ENCODE measurements around the gene LIMD2.
A peak's percentile ranks its signal among the peaks of the same experiment; 100 is the strongest.
"Not testable (repeated sequence)": the region's sequence is repeated elsewhere in the genome, so short reads cannot be mapped to it uniquely, and the experiment has no call there.

Gene LIMD2

DNA sequence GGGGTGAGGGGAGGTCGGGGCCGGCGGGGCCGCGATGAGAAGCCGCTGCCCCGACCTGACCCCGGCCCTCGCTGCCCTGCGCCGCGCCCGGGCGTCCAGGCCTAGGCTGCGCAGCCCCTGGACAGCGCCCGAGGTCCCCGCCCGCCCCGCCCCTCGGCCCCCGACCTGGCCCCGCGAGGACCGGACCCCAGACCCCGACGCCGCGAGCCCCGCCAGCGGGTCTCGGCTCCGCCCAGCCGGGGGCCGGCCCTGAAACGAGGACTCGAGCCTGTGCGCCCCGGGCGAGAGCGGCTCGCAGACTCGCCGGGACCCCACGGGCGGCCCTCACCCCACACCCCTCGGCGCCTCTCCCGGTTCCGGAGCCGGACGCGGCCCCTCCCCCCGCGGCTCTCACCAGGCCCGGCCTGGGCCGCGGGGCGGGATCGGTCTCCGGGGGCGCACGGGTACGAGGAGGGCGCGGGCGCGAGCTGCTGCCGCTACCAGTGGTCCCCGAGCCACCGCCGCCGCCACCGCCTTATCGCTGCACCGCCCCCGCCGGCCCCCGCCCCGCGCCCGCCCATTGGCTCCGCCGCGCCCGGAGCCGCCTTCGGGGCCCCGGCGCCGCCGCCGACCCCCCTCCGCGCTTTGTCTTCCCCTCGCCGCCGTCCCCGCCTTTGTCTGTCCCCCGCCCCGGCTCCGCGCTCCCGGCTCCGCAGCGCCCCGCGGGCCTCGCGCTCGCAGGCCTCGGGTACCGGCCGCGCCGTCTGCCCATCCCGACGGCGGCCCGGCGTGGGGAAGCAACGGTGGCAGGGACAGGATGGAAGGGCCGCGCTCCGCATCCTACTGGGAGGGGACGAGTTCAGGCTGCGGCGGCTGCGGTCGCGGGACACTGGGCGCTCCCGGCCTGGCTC, at the start of gene LIMD2:
Gene LIMD2 (minus strand): TSS at position 488 of the 890 bp plus-strand sequence. CDS start 827 bp downstream, outside the sequence.
- in situ Hi-C loops (cut with MboI; ENCODE audit: low sequenced_read_pairs, unreplicated experiment) = no loop called here
- peak; percentile 10 for TF ChIP-seq CTCF (IDR thresholded peaks at IDR 0.05; ENCODE audit: borderline replicate concordance, control extremely low read depth, extremely low read depth, insufficient read depth, missing control alignments)
- DNase-seq (ENCODE audit: low spot score) = peak; percentile 89

DNA sequence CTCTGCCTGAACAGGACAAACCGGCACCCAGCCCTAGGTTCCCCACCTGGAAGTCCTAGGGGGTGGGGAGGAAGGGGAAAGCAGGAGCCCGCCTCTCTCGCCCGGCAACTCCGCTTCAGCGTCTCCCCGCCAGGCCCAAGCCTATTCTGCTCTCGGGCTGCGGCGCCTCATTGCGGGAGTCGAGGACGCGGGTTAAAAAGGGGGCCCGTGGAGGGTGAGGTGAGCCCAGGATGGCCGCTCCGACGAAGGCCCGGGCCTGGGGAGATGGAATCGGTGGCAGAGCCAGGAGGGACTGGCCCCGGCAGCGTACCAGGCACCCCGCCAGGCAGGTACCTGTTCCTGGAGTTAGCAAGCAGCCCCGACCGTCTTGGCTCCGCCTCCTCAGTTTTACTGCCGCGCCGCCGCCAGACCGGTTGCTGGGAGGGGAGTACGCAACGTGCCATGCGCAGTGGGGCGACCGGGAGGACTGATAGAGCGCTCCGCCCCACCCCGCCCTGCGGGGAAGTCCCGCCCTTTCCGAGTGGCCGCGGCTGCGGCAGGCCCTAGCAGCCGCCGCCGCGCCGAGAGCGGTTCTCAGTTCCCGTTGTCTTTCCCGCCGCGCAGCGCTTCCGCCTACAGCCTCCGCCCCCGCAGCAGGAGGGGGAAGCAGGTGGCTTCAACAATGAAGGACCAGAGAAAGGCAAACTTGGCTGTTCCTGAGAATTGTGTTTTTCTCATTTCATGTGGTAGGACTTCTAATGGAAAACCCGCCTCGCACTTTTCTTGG, 41.7 kb upstream of the LIMD2 start, which contains the start of gene STRADA:
Gene STRADA (minus strand): TSS at position 392 of the 766 bp plus-strand sequence. CDS start 13,430 bp downstream, outside the sequence.
- no peak for TF ChIP-seq CTCF (IDR thresholded peaks at IDR 0.05; ENCODE audit: borderline replicate concordance, control extremely low read depth, extremely low read depth, insufficient read depth, missing control alignments)
- in situ Hi-C loops (cut with MboI; ENCODE audit: low sequenced_read_pairs, unreplicated experiment) = no loop called here
- DNase-seq (ENCODE audit: low spot score) = peak; percentile 98

DNA sequence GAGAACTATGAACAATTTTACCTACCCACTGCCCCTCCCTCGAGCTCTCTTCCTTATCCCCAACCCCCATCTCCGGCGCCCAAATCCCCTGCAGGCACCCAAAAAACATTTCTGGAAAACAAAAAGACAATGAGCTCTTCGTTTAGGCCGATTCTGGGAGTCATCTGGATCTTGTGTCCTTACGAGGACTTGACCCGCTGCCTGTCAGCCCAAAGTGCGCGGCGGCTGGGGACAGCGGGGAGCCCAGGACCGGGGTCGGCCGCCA, 41.1 kb upstream of the LIMD2 start:
- DNase-seq (ENCODE audit: low spot score) = no peak
- TF ChIP-seq CTCF (IDR thresholded peaks at IDR 0.05; ENCODE audit: borderline replicate concordance, control extremely low read depth, extremely low read depth, insufficient read depth, missing control alignments) = no peak
- in situ Hi-C loops (cut with MboI; ENCODE audit: low sequenced_read_pairs, unreplicated experiment) = no loop called here

GRCh38 chr17:63740464-63741142, 40.7 kb upstream of the LIMD2 start:
- in situ Hi-C loops (cut with MboI; ENCODE audit: low sequenced_read_pairs, unreplicated experiment) = no loop called here
- TF ChIP-seq CTCF (IDR thresholded peaks at IDR 0.05; ENCODE audit: borderline replicate concordance, control extremely low read depth, extremely low read depth, insufficient read depth, missing control alignments) = no peak
- peak; percentile 19 for DNase-seq (ENCODE audit: low spot score)

- TF ChIP-seq CTCF (IDR thresholded peaks at IDR 0.05; ENCODE audit: borderline replicate concordance, control extremely low read depth, extremely low read depth, insufficient read depth, missing control alignments) = no peak
- in situ Hi-C loops (cut with MboI; ENCODE audit: low sequenced_read_pairs, unreplicated experiment) = no loop called here
- no peak for DNase-seq (ENCODE audit: low spot score)
Measured at GRCh38 chr17:63735691-63736090, 35.8 kb upstream of the LIMD2 start.

DNA sequence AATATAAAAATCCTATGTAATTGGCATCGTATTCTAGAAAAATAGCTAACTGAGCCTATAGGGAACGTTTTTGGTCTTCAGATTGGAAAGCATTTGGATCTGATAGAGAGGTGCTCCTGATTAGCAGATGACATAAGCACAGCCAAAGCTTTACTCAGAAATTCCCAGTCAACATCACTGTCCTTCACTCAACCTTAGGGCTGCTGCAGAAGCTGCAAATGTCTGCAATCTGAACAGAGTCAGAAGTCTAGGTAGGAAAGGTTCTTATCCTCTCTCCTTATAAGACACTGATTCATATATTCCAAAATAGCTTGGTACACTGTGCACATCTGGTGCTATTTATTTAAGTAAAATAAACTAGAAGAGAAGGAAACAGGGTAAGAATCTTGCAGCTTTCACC, 22.5 kb upstream of the LIMD2 start:
- DNase-seq (ENCODE audit: low spot score) = no peak
- in situ Hi-C loops (cut with MboI; ENCODE audit: low sequenced_read_pairs, unreplicated experiment) = no loop called here
- no peak for TF ChIP-seq CTCF (IDR thresholded peaks at IDR 0.05; ENCODE audit: borderline replicate concordance, control extremely low read depth, extremely low read depth, insufficient read depth, missing control alignments)

GRCh38 chr17:63720194-63720593, 20.3 kb upstream of the LIMD2 start:
- in situ Hi-C loops (cut with MboI; ENCODE audit: low sequenced_read_pairs, unreplicated experiment) = not testable (repeated sequence)

More at GRCh38 chr17:63720194-63720593, 20.3 kb upstream of the LIMD2 start:
- not testable (repeated sequence) for DNase-seq (ENCODE audit: low spot score)
